HG03135 (cell line): Measurements from ENCODE around the gene ZKSCAN4.

Experiments used
- ATAC-seq: cut with Tn5 transposase; IDR thresholded peaks from one replicate; pipeline ENCODE4 v1.9.1; 2021; ENCODE audit warnings: mild to moderate bottlenecking, moderate library complexity; ENCODE audit not compliant: unreplicated experiment

Gene ZKSCAN4

GRCh38 chr6:28250747-28251146 is 1.3 kb downstream of the ZKSCAN4 start:
- no peak for ATAC-seq

- ATAC-seq, result no peak
These were observed 3.2 kb downstream of the ZKSCAN4 start for GRCh38 chr6:28248916-28249315.

GRCh38 chr6:28245206-28245941 is 6.7 kb downstream of the ZKSCAN4 start:
- ATAC-seq, result no peak

GRCh38 chr6:28243946-28244345 is 8.1 kb downstream of the ZKSCAN4 start:
- ATAC-seq, result no peak

GRCh38 chr6:28240471-28240870 is 11.6 kb downstream of the ZKSCAN4 start:
- no peak for ATAC-seq

GRCh38 chr6:28239636-28240035 is 12.4 kb downstream of the ZKSCAN4 start:
- ATAC-seq, result no peak

GRCh38 chr6:28235912-28236452 is 16.1 kb downstream of the ZKSCAN4 start:
- ATAC-seq, result no peak

- no peak for ATAC-seq
These were observed 19.3 kb downstream of the ZKSCAN4 start for GRCh38 chr6:28232785-28233184.

- no peak for ATAC-seq
These were observed 25.6 kb downstream of the ZKSCAN4 start for GRCh38 chr6:28226460-28226859.

GRCh38 chr6:28225056-28225834 is 26.8 kb downstream of the ZKSCAN4 start, which contains the start of gene ZSCAN9:
Gene ZSCAN9, plus strand, starts transcription at chr6:28225275. Its CDS starts 1,810 bp downstream, at chr6:28227085.
- ATAC-seq, result peak; percentile 84

GRCh38 chr6:28224131-28225055 is 27.7 kb downstream of the ZKSCAN4 start:
- no peak for ATAC-seq

GRCh38 chr6:28220257-28221133 is 31.6 kb downstream of the ZKSCAN4 start:
- ATAC-seq, result no peak

GRCh38 chr6:28218312-28219248 is 33.5 kb downstream of the ZKSCAN4 start:
- peak; percentile 54 for ATAC-seq

GRCh38 chr6:28217890-28218289 is 34.2 kb downstream of the ZKSCAN4 start:
- no peak for ATAC-seq

GRCh38 chr6:28215425-28215824 is 36.6 kb downstream of the ZKSCAN4 start:
- ATAC-seq, result no peak

GRCh38 chr6:28213213-28213523 is 38.9 kb downstream of the ZKSCAN4 start:
- no peak for ATAC-seq

- ATAC-seq, result no peak
These were observed 39.4 kb downstream of the ZKSCAN4 start for GRCh38 chr6:28212510-28213212.

GRCh38 chr6:28211840-28212509 is 40.1 kb downstream of the ZKSCAN4 start:
- ATAC-seq, result no peak
